IgD-negative memory B cell (primary cell): ENCODE results near the gene SYT9. TPM values are rescaled to one million over a fixed set of nuclear protein-coding genes. Genes with fewer than 3 reads are reported as not detected.
"Not testable (repeated sequence)": the region's sequence is repeated elsewhere in the genome, so short reads cannot be mapped to it uniquely, and the experiment has no call there.

Experiments used
- H3K27ac Mint-ChIP-seq, 3 donors: one replicate each; pipeline ENCODE4 v1.8.0; 2020 to 2022; ENCODE audit warnings: mild to moderate bottlenecking in 3 of 3, mixed read lengths in 3 of 3, moderate library complexity in 1 of 3
- H3K27me3 Mint-ChIP-seq: one replicate; pipeline ENCODE4 v1.8.0; 2021; ENCODE audit warnings: mixed read lengths
- H3K36me3 Mint-ChIP-seq: one replicate; pipeline ENCODE4 v1.8.0; 2020; ENCODE audit warnings: mild to moderate bottlenecking, mixed read lengths
- H3K4me1 Mint-ChIP-seq, 3 donors: one replicate each; pipeline ENCODE4 v1.8.0; 2020 to 2022; ENCODE audit warnings: mixed read lengths in 3 of 3, mild to moderate bottlenecking in 1 of 3
- H3K4me3 Mint-ChIP-seq, 4 donors: one replicate each; pipeline ENCODE4 v1.8.0; 2020 to 2022; ENCODE audit warnings: mild to moderate bottlenecking in 4 of 4, mixed read lengths in 4 of 4, moderate library complexity in 3 of 4
- H3K9me3 Mint-ChIP-seq, 3 donors: one replicate each; pipeline ENCODE4 v1.8.0; 2020 to 2021; ENCODE audit warnings: mixed read lengths in 3 of 3, mild to moderate bottlenecking in 1 of 3
- polyA plus RNA-seq: library from polyadenylated mRNA; unstranded; fragments of 300-500 nt; fragmentation: Illumina TruSeq; gene quantifications from one replicate; pipeline ENCODE4 v1.2.3, GENCODE V29; 2021

SYT9 gene
- polyA plus RNA-seq, 1 donor from 2014 or later: 0.21 TPM

DNA sequence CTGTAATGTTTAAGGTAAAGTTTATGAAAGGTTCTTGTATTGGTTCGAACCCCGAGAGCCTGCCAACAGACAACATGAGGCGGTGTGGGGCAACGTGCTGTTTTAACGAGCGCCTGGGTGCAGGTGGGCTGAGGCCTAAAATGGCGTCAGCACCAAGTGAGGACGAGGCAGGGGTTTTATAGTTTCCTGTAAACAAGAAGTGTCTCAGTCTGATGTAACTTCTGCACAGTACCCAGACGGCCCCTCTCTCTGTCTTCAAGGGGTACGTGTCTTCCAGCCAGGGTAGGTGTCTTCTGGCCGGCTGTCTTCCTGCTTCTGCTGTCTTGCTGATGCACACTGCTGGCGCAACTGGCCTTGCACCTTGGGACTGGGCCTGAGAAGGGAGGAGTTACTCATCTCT lies 264.8 kb downstream of the SYT9 start:
- peaks cover 46 to 62% (median 55%) of the 10 kb centered on the region in 3 donors for H3K4me1 Mint-ChIP-seq
- H3K27me3 Mint-ChIP-seq: peaks cover 1% of the 10 kb centered on the region
- H3K36me3 Mint-ChIP-seq: peaks cover 1% of the 10 kb centered on the region
- no peaks in the 10 kb centered on the region for H3K9me3 Mint-ChIP-seq
- H3K4me3 Mint-ChIP-seq: peak overlapping the region; percentile 10 to 98 (median 91)
- H3K27ac Mint-ChIP-seq: peak overlapping the region; percentile 91 to 99 (median 96)

DNA sequence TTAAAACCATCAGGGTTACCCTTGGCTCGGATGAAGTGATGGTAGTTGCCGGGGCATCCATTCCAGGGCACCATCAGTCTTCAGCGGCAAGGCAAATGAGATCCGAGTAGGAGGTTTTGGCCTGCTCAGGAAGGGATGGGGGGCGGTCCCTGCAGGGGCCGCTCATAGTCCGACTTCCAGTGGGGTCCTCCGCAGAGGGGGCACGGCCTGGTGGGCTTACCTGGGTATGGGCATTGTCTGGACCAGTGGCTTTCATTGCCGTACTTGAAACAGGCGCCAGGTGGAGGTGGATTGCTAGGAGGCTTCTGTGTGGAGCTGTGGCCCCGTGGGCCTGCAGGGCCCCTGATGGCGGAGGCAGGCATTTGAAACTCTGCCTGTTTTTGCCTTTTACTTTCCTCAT lies 266.0 kb downstream of the SYT9 start:
- not testable (repeated sequence) for H3K9me3 Mint-ChIP-seq, H3K36me3 Mint-ChIP-seq, H3K27me3 Mint-ChIP-seq
- Mint-ChIP-seq H3K4me1 (peaks cover 36 to 50% (median 43%) of the 10 kb centered on the region in 3 donors), H3K27ac (peak overlapping the region in 1 of 3 donors; percentile 91), H3K4me3 (peak overlapping the region in 2 of 4 donors; percentile 82 to 97)

Other genes starting within 250 kb of the SYT9 start
- gene ZNF214, start 231.6 kb upstream of the SYT9 start, polyA plus RNA-seq: not detected
- not detected for gene NLRP14, start 231.4 kb upstream of the SYT9 start, polyA plus RNA-seq
- gene RBMXL2, start 162.9 kb upstream of the SYT9 start, polyA plus RNA-seq: not detected
- 0.08 TPM for gene OLFML1, start 233.6 kb downstream of the SYT9 start, polyA plus RNA-seq